Gastroesophageal sphincter (tissue), 3 donors: ENCODE measurements around the gene ZNF778.

Source experiments
- EP300 ChIP-seq: sonication (generic); formaldehyde crosslinking; IDR thresholded peaks from one replicate; pipeline ENCODE4 v1.6.1; 2017; ENCODE audit warnings: antibody characterized with exemption, mild to moderate bottlenecking
- POLR2A ChIP-seq, 2 donors: fragments of 450-650 bp; IDR thresholded peaks; one replicate each; pipeline ENCODE4 v1.6.1; 2017; ENCODE audit warnings: antibody characterized with exemption in 2 of 2, mild to moderate bottlenecking in 2 of 2, moderate library complexity in 1 of 2
- POLR2AphosphoS5 ChIP-seq: sonication (generic); formaldehyde crosslinking; IDR thresholded peaks from one replicate; pipeline ENCODE4 v1.6.1; 2017; ENCODE audit warnings: antibody characterized with exemption
- TF ChIP-seq, protein P1 (sequence below), 4 experiments: fragments of 200-600 bp in 2 of 4; fragments of 450-650 bp in 2 of 4; sonication (generic) in 1 of 4; IDR thresholded peaks; one replicate each; pipeline ENCODE4 v1.5.1; 2017 to 2019; ENCODE audit warnings: antibody characterized with exemption in 4 of 4, mild to moderate bottlenecking in 2 of 4, moderate library complexity in 2 of 4

DNA sequence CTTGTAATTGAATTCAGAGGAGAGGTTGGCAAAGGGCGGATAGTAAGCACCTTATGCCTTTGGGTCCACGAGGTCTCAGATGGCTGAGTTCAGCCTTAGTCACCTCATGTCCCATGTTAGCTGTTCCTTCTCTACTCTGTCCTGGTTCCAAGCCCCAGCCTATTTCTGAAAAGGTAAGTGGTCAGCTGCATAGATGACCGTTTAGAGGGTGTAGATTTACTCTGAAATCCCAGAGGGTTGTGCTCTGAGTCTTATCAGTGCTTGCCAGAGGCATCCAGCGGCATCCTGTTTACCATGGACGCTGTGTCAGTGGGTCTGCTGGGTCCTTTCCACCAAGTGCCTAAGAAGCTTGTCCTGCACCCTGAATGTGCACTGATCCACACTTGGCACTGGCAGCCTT, 1.9 kb downstream of the ZNF778 start:
- TF ChIP-seq, protein P1, sequence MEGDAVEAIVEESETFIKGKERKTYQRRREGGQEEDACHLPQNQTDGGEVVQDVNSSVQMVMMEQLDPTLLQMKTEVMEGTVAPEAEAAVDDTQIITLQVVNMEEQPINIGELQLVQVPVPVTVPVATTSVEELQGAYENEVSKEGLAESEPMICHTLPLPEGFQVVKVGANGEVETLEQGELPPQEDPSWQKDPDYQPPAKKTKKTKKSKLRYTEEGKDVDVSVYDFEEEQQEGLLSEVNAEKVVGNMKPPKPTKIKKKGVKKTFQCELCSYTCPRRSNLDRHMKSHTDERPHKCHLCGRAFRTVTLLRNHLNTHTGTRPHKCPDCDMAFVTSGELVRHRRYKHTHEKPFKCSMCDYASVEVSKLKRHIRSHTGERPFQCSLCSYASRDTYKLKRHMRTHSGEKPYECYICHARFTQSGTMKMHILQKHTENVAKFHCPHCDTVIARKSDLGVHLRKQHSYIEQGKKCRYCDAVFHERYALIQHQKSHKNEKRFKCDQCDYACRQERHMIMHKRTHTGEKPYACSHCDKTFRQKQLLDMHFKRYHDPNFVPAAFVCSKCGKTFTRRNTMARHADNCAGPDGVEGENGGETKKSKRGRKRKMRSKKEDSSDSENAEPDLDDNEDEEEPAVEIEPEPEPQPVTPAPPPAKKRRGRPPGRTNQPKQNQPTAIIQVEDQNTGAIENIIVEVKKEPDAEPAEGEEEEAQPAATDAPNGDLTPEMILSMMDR (IDR thresholded peaks at IDR 0.05): no peak
- TF ChIP-seq POLR2AphosphoS5 (no peak), POLR2A (IDR thresholded peaks at IDR 0.05) (no peak), EP300 (no peak)
